PC-9 (cell line): ENCODE measurements around the gene HES4. TPM values are rescaled to one million over a fixed set of nuclear protein-coding genes. Genes with fewer than 3 reads are reported as not detected.

Experiments used
- BruUV-seq: library from RNA; stranded (reverse); fragments of 400-500 nt; replicated peaks from 2 replicates; lab custom pipeline; 2021; lab: Mats Ljungman, UMichigan
- CTCF ChIA-PET: fragments of 300-600 bp; sonication (Branson Sonifier 250); formaldehyde crosslinking; loops from one replicate; lab custom pipeline; 2022; ENCODE audit warnings: antibody characterized with exemption; lab: Charles Lee
- POLR2A ChIA-PET: fragments of 300-600 bp; sonication (Branson Sonifier 250); formaldehyde crosslinking; loops from one replicate; lab custom pipeline; 2022; ENCODE audit warnings: antibody characterized with exemption; ENCODE audit not compliant: unreplicated experiment; lab: Charles Lee
- DNase-seq, 2 experiments: peaks; one replicate each; pipeline versions ENCODE4 v3.0.0 to v3.0.0-alpha.2; 2015 to 2022; ENCODE audit warnings: mixed read lengths in 1 of 2
- H2AFZ ChIP-seq: fragments of 200-600 bp; sonication (generic); 2 replicates; pipeline ENCODE4 v1.8.1; 2017; ENCODE audit warnings: antibody characterized with exemption
- H3F3A ChIP-seq: fragments of 200-600 bp; sonication (generic); 2 replicates; pipeline ENCODE4 v1.8.1; 2017; ENCODE audit warnings: antibody characterized with exemption, mild to moderate bottlenecking, low read depth; ENCODE audit not compliant: insufficient read depth
- H3K27ac ChIP-seq: fragments of 200-600 bp; sonication (generic); 2 replicates; pipeline ENCODE4 v1.6.1; 2016; ENCODE audit warnings: mixed run types
- H3K27me3 ChIP-seq: fragments of 200-600 bp; sonication (generic); 2 replicates; pipeline ENCODE4 v1.6.1; 2016; ENCODE audit warnings: low read depth, mixed run types; ENCODE audit not compliant: insufficient read depth
- H3K36me3 ChIP-seq: fragments of 200-600 bp; sonication (generic); 2 replicates; pipeline ENCODE4 v1.6.1; 2016; ENCODE audit warnings: low read depth, mixed run types
- H3K4me1 ChIP-seq: fragments of 200-600 bp; sonication (generic); replicated peaks from 2 replicates; pipeline ENCODE4 v1.6.1; 2016; ENCODE audit warnings: mixed run types; ENCODE audit not compliant: insufficient read depth
- H3K4me2 ChIP-seq: fragments of 200-600 bp; sonication (generic); 2 replicates; pipeline ENCODE4 v1.6.1; 2017; ENCODE audit warnings: mixed run types
- H3K4me3 ChIP-seq: fragments of 200-600 bp; sonication (generic); 2 replicates; pipeline ENCODE4 v1.6.1; 2016; ENCODE audit warnings: mixed run types
- H3K79me2 ChIP-seq: fragments of 200-600 bp; sonication (generic); 2 replicates; pipeline ENCODE4 v1.6.1; 2017; ENCODE audit warnings: low read depth, mixed run types
- H3K9me2 ChIP-seq: fragments of 200-600 bp; sonication (generic); 2 replicates; pipeline ENCODE4 v1.8.1; 2017; ENCODE audit warnings: mild to moderate bottlenecking; ENCODE audit not compliant: insufficient read depth
- H3K9me3 ChIP-seq: fragments of 200-600 bp; sonication (generic); 2 replicates; pipeline ENCODE4 v1.8.1; 2016; ENCODE audit warnings: low read depth; ENCODE audit not compliant: insufficient read depth
- H4K20me1 ChIP-seq: fragments of 200-600 bp; sonication (generic); 2 replicates; pipeline ENCODE4 v1.8.1; 2017; ENCODE audit not compliant: insufficient read depth
- EZH2 ChIP-seq: fragments of 200-600 bp; sonication (generic); IDR thresholded peaks from 2 replicates; pipeline ENCODE4 v1.8.0; 2017; ENCODE audit warnings: antibody characterized with exemption, low read depth
- intact Hi-C: fragments of 100-400 bp; cut with micrococcal nuclease; formaldehyde crosslinking; loops from one replicate; pipeline ENCODE4 v1.10.0; 2022; ENCODE audit not compliant: unreplicated experiment
- total RNA-seq: library from RNA; stranded (reverse); gene quantifications from 2 replicates; pipeline ENCODE4 v1.2.3, GENCODE V29; 2021
- TF ChIP-seq, protein P1 (sequence below): fragments of 200-600 bp; sonication (generic); conservative IDR thresholded peaks from 2 replicates; pipeline ENCODE4 v1.6.1; 2017; ENCODE audit warnings: mixed run types, antibody characterized with exemption, mild to moderate bottlenecking, moderate library complexity

Gene HES4
- total RNA-seq, 1 experiment from 2014 or later: 19.2 TPM

GRCh38 chr1:1043411-1043810 is 43.5 kb upstream of the HES4 start:
- Histone ChIP-seq H2AFZ (no peak overlapping the region), H3K4me1 (no peaks in the 10 kb centered on the region), H3K36me3 (no peaks in the 10 kb centered on the region), H3K79me2 (no peaks in the 10 kb centered on the region), H3K4me3 (no peak overlapping the region), H3K27me3 (no peaks in the 10 kb centered on the region), H3K4me2 (no peak overlapping the region), H4K20me1 (peaks cover 39% of the 10 kb centered on the region), H3K9me3 (no peaks in the 10 kb centered on the region), H3K27ac (no peak overlapping the region), H3K9me2 (no peaks in the 10 kb centered on the region), H3F3A (peaks cover 2% of the 10 kb centered on the region; the same call in 1 of the 2 replicates)
- BruUV-seq: no TSS peak
- ChIA-PET CTCF (no interaction called here), POLR2A (no interaction called here)
- intact Hi-C loops: no loop called here
- no peak for DNase-seq
- no peak for TF ChIP-seq EZH2
- TF ChIP-seq, protein P1, sequence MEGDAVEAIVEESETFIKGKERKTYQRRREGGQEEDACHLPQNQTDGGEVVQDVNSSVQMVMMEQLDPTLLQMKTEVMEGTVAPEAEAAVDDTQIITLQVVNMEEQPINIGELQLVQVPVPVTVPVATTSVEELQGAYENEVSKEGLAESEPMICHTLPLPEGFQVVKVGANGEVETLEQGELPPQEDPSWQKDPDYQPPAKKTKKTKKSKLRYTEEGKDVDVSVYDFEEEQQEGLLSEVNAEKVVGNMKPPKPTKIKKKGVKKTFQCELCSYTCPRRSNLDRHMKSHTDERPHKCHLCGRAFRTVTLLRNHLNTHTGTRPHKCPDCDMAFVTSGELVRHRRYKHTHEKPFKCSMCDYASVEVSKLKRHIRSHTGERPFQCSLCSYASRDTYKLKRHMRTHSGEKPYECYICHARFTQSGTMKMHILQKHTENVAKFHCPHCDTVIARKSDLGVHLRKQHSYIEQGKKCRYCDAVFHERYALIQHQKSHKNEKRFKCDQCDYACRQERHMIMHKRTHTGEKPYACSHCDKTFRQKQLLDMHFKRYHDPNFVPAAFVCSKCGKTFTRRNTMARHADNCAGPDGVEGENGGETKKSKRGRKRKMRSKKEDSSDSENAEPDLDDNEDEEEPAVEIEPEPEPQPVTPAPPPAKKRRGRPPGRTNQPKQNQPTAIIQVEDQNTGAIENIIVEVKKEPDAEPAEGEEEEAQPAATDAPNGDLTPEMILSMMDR: no peak

- H3F3A ChIP-seq: peaks cover 6% of the 10 kb centered on the region; the same call in 1 of the 2 replicates
- no TSS peak for BruUV-seq
- peaks cover 44% of the 10 kb centered on the region for H4K20me1 ChIP-seq
- H3K4me2 ChIP-seq: no peak overlapping the region
- H3K36me3 ChIP-seq: no peaks in the 10 kb centered on the region
- no peaks in the 10 kb centered on the region for H3K9me3 ChIP-seq
- TF ChIP-seq, protein P1: no peak
- no peak for TF ChIP-seq EZH2
- no peak overlapping the region for H3K27ac ChIP-seq
- H3K27me3 ChIP-seq: no peaks in the 10 kb centered on the region
- DNase-seq: no peak
- no peaks in the 10 kb centered on the region for H3K4me1 ChIP-seq
- no peaks in the 10 kb centered on the region for H3K79me2 ChIP-seq
- POLR2A ChIA-PET: no interaction called here
- H3K4me3 ChIP-seq: no peak overlapping the region
- H2AFZ ChIP-seq: no peak overlapping the region
- intact Hi-C loops: no loop called here
- H3K9me2 ChIP-seq: no peaks in the 10 kb centered on the region
- CTCF ChIA-PET: no interaction called here
These were observed 42.9 kb upstream of the HES4 start for GRCh38 chr1:1042835-1043234.

DNA sequence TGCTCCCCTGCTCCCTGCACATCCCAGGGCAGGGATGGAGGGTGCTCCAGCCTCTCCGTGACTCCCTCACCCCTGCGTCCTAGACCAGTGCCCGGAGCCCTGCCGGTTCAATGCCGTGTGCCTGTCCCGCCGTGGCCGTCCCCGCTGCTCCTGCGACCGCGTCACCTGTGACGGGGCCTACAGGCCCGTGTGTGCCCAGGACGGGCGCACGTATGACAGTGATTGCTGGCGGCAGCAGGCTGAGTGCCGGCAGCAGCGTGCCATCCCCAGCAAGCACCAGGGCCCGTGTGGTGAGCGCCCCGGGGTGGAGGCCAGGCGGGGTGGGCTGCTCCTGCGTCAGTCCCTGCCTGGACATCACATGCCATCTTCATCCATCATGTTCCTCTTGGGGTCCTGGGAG is 42.0 kb upstream of the HES4 start:
- Histone ChIP-seq H3K4me3 (no peak overlapping the region), H3K27me3 (no peaks in the 10 kb centered on the region), H3K4me1 (no peaks in the 10 kb centered on the region), H3K4me2 (no peak overlapping the region), H3K9me2 (no peaks in the 10 kb centered on the region), H3K27ac (no peak overlapping the region), H3F3A (peaks cover 9% of the 10 kb centered on the region; the same call in 1 of the 2 replicates), H3K79me2 (no peaks in the 10 kb centered on the region), H3K36me3 (no peaks in the 10 kb centered on the region), H2AFZ (no peak overlapping the region), H3K9me3 (no peaks in the 10 kb centered on the region), H4K20me1 (peaks cover 51% of the 10 kb centered on the region)
- intact Hi-C loops: no loop called here
- DNase-seq: no peak
- ChIA-PET CTCF (no interaction called here), POLR2A (no interaction called here)
- no TSS peak for BruUV-seq
- TF ChIP-seq, protein P1: no peak
- no peak for TF ChIP-seq EZH2
